ENCODE measurements around the gene HDGF. TPM values are rescaled to one million over a fixed set of nuclear protein-coding genes. Genes with fewer than 3 reads are reported as not detected.
A peak's percentile ranks its signal among the peaks of the same experiment; 100 is the strongest.

HDGF gene
- total RNA-seq: 185 TPM
- long read RNA-seq, transcript HDGF-201 (6 exons, 2,380 nt): major isoform, 363 of 450 reads
- long read RNA-seq, partial matches to known transcripts: 49 of 450 reads
- long read RNA-seq, other reads (novel, unspliced or antisense): 29 of 450 reads

DNA sequence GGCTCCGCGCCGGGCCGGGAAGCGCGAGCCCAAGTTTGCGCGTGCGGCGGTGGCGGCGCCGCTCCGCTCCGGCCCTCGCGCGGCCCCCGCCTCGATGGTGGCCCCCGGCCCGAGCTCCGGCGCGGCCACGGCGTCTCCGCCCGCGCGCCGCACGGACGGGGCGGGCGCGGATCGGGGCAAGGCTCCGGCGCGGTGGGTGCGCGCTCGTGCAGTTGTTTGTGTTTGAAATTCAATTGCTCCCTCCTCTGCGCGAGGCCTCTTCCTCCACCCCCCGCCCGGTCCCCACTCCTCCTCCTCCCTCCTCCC lies at the start of gene HDGF:
TSS of gene HDGF (minus strand) at position 225 of the 306 bp plus-strand sequence. CDS start 246 bp downstream, outside the sequence.
- DNase-seq (no peak), ATAC-seq (ENCODE audit: poor library complexity) (no peak)
- intact Hi-C loops (cut with DNase I): no loop called here

DNA sequence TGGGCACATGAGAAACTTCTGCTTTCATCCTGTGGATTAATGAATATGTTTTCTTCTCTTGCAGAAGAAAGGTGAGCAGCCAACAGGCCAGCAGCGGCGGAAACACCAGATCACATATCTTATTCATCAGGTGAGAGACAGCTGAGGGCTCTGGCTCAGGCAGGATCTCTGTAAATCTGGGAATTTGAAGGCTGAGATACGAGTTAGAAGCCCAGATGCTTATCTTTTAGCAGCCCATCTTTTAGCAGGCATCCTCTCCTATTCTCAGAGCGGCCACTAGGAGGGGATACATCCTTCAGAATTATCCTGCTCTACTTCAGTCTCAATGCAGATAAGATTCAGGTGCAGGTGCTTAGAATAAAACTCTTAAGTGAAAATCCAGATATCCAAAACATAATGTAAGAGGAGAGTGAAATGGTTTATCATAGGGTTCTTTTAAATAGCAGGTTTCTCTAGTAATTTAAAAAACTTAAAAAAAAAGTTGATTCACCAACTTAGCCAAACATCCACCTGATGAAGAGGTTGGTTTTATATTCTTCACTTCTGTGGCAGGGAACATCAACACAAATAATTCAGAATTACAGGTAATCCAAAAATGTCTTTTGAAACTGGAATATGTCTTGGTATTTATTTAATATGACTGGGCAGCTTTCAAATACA lies 45.9 kb upstream of the HDGF start:
- DNase-seq: no peak
- intact Hi-C loops (cut with DNase I): no loop called here
- no peak for ATAC-seq (ENCODE audit: poor library complexity)

DNA sequence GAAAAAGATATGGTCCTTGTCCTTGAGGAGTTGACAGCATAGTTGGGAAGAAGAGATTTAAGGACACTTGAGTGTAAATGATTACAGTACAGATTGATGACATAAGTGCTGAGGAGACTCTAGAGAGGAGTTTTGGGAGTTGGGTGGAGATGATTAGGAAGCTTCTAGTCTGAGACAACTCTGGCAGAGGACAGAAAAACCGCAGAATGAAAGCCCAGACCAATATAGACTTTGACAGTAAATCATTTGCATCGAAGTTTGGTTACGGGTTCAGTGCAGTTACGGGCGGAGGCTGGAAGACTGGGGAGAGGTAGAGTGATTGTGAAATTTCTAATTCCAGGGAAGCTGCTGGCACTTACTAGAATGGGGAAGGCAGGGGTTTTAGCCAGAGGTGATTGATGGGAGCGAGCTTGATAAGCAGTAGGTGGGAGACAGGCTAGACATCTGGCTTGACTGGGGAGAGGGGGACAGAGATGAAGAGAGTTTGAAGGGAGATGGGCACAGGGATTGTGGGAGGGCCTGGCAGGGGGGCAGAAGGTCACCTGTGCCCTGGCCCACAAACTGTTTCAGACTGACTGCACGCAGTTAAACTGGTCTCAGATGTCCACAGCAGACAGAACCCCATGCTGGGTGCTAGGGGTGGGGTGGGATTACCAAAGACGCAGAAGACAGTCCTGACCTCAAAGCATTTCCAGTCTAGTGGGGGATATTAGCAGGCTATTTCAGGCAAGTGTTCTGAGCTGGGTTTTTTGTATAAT lies 45.0 kb upstream of the HDGF start:
- DNase-seq: no peak
- intact Hi-C loops (cut with DNase I): no loop called here
- ATAC-seq (ENCODE audit: poor library complexity): no peak

DNA sequence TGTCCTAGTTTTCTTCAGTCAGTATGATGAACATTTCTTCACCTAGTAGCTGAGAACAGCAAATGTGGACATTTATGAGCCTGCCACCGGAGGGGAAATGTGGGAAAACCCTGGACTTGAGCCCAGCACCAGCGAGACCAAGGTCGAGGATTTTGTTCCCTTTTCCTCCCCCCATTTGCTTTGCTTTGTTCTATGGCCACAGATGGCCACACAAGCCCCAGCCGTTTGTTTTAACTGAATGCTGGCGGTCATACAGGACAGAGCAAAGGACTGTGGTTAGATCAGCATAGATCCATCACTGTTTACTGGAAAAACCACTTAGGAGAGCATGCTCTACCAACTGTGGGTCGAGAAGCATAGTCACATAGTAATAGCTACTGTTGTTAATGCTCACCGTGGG lies 44.3 kb upstream of the HDGF start:
- DNase-seq (no peak), ATAC-seq (ENCODE audit: poor library complexity) (no peak)
- intact Hi-C loops (cut with DNase I): no loop called here

DNA sequence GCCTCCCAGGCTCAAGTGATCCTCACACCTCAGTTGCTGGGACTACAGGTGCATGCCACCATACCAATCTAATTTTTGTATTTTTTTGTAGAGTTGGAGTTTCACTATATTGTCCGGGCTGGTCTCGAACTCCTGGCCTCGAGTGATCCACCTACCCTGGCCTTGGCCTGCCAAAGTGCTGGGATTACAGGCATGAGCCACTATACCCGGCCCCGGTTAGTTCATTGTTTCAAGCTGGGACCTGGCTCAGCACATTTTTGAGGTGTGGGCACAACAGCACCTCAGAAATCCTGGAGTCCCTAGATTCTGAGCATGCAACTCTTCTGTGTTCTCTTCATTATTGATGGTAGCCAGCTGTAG lies 43.9 kb upstream of the HDGF start:
- intact Hi-C loops (cut with DNase I): no loop called here
- no peak for DNase-seq
- no peak for ATAC-seq (ENCODE audit: poor library complexity)

DNA sequence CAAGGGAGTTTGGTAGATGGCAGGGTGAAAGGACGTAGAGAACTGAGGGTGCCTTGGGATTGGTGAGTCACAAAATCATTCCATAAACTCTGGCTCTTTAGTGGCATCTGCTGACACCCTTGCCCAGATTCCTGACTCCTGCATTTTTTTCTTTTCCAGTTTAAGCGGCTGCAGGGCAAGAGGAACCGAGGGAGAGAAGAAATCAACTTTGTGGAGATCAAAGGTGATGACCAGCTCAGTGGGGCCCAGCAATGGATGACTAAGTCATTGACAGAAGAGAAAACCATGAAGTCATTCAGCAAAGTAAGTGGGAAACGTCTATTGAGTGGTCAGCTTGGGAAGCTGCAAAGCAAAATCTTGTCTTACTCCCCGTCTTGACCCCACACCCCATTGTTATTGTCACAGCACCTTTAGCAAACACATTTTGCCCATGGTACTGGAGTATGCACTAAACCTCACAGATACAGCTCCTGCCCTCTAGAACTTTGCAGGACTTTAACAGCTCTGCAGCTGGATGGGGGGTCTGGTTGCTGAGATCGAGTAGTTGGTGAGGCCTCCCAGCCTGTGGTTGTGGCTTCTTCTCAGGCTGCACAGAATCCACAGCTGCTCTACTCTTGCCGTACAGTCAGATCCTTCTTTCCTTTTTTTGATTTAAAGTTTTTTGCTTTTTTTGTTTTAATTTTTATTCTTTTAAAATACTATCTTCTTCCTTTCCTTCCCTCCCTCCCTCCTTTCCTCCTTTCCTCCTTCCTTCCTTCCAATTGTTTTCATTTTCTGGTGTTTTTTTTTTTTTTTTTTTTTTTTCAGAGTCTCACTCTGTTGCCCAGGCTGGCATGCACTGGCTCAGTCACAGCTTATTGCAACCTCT lies 43.3 kb upstream of the HDGF start:
- intact Hi-C loops (cut with DNase I): no loop called here
- no peak for ATAC-seq (ENCODE audit: poor library complexity)
- no peak for DNase-seq

DNA sequence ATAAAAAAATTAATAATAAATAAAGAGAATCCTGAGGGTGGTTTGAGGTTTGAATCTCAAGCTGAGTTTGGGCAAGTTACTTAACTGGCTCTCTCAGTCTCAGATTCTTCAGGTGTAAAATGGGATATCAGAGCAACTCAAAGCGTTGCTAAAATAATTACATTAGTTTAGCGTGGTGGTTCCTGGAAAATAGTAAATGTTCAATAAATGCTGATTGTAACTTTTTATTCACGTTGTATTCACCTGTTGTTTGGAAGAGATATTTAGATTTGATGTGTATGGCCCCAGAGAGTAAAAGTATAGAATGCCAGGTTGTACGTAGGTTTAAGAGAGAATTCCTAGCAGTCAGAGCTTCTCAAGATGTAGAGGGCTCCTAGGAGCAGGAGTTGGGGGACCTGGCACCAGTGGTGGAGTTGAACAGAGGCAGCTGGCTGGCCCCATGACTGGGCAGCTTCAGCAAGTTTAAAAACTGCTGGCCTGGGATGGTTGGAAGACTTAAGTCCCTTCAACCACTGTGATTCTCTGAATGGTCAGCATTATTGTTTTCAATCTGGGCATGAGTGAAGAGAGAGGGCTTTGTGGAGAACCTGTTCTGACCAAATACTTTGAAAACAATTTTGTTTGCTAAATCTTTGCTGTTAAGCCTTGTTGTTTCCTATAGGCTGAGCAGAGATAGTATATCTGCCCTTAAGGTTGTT lies 38.3 kb upstream of the HDGF start:
- ATAC-seq (ENCODE audit: poor library complexity): no peak
- DNase-seq: no peak
- intact Hi-C loops (cut with DNase I): no loop called here

DNA sequence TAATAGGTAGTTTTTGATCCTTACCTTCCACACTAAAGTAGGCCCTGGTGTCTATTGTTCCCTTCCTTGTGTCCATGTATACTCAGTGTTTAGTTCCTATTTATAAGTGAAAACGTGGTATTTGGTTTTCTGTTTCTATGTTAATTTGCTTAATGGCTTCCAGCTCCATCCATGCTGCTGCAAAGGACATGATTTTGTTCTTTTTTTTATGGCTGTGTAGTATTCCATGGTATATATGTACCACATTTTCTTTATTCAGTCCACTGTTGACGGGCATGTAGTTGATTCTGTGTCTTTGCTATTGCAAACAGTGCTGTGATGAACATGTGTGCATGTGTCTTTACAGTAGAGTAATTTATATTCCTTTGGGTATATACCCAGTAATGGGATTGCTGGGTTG lies 36.7 kb upstream of the HDGF start:
- intact Hi-C loops (cut with DNase I): no loop called here
- DNase-seq (no peak), ATAC-seq (ENCODE audit: poor library complexity) (no peak)

DNA sequence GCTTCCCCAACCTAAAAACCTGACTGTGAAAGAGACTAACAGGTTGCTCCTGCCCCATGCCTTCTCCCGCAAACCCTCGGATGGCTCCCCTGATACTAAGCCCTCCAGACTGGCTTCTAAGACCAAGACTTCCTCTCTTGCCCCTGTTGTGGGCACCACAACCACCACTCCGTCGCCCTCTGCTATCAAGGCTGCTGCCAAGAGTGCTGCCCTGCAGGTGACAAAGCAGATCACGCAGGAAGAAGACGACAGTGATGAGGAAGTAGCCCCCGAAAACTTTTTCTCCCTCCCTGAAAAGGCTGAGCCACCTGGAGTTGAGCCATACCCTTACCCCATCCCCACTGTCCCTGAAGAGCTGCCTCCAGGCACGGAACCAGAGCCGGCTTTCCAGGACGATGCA lies 35.2 kb upstream of the HDGF start:
- ATAC-seq (ENCODE audit: poor library complexity) (no peak), DNase-seq (no peak)
- intact Hi-C loops (cut with DNase I): no loop called here

DNA sequence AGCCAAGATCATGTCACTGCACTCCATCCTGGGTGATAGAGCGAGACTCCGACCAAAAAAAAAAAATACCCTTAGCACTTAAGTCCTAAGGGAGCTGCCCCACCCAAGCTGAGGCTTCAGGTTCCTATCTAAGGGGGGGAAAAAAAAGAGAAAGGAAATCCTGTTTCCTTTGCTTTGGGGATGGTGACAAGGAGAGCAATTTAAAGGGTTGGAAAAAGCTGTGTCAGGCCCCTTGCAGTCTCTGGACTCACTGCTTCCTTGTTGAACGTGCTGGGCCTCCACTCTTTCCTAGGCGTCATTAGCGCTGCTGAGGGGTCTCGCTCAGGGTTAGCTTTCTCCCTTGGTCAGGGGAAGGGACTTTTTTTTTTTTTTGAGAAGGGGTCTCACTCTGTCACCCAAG lies 34.0 kb upstream of the HDGF start:
- ATAC-seq (ENCODE audit: poor library complexity) (no peak), DNase-seq (no peak)
- intact Hi-C loops (cut with DNase I): no loop called here

DNA sequence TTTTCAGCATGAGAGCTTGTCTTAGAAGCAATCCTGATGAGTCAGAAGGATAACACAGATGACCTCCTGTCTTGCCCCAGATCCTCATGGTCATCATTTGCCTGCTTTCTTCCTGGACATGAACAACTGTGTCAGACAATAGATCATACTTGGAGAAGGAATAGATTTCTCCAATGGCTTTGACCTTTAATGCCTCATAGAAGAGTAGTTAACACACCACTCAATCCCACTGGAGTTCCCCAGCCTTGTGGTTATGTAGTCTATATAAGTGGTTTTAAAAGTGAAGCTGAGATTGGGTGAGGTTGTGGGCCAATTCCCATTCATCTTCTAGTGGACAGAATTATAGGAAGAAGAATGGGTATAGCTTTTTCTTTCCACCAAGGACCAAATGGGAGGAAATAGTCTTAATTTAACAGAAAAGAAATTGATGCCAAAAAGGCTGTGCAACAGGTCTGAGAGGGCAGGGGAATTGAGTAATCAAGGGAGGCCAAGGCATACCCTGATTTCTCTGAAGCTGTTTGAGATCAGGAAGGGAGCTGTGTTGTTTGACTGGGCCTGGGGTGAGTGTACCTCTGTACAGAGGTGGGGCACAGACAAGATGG lies 30.2 kb upstream of the HDGF start:
- no peak for DNase-seq
- intact Hi-C loops (cut with DNase I): no loop called here
- no peak for ATAC-seq (ENCODE audit: poor library complexity)

DNA sequence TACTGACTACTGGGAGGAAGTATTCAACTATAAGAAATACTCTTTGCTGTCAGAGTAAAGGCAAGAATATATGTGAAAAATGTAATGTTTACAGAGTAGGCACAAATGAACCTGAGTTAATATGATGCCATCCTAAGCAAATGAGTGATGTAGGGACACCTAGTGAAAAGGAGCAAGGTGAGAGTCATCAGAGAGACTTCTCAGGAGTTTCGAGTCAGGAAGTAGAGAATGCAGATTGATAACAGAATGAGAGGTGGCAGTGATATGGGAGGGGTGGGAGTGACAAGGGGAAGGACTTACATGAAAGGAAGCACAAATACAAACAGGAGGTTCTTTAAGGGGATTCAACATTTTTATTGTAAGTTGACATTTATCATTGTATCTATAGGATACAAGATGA lies 26.1 kb upstream of the HDGF start:
- intact Hi-C loops (cut with DNase I): no loop called here
- no peak for DNase-seq
- no peak for ATAC-seq (ENCODE audit: poor library complexity)

DNA sequence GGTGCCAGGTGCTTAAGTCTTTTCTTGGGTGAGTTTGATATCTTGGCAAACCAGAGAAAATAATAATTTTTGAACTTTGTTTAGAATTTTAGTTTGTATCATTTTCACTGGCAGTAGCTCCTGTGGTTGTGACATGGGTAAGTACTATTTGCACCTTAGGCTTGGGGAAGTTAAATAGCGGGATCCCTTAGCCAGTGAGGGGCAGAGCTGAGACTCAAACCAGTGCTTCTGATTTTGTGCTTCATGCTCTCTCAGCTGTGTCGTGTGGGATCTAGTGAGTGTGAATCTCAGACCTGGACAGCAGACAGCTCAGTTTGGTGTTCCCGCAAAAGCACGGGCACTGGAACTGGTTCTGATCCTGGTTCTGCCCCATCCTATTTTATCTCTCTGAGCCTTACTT lies 25.5 kb upstream of the HDGF start:
- DNase-seq: no peak
- no peak for ATAC-seq (ENCODE audit: poor library complexity)
- intact Hi-C loops (cut with DNase I): no loop called here

DNA sequence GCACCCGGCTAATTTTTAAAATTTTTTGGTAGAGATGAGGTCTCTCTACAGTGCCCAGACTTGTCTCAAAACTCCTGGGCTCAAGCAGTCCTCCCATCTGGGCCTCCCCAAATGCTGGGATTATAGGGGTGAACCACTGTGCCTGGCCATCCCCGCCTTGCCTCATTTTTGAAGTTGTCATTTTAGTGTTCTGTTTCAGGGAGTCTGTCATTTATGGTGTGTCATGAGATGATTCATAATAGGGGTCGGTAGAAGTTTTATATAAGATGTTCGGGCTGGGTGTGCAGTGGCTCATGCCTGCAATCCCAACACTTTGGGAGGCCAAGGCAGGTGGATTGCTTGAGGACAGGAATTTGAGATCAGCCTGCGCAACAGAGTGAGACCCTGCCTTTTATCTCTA lies 24.3 kb upstream of the HDGF start:
- intact Hi-C loops (cut with DNase I): no loop called here
- ATAC-seq (ENCODE audit: poor library complexity) (no peak), DNase-seq (no peak)

DNA sequence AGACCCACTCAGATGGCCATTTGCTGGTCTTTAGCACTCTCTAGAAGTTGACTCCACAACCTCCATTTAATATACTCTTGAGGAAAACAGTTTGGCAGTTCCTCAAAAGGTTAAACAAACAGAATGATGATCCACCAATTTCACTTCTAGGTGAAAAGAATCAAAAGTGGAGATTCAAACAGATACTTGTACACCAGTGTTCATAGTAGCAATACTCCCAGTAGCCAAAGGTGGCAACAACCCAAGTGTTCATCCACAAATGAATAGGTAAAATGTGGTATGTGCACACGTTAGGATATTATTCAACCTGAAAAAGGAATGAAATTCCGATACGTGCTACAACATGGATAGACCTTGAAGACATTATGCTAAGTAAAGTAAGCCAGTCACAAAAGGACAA lies 22.1 kb upstream of the HDGF start:
- intact Hi-C loops (cut with DNase I): no loop called here
- ATAC-seq (ENCODE audit: poor library complexity): no peak
- DNase-seq: no peak

DNA sequence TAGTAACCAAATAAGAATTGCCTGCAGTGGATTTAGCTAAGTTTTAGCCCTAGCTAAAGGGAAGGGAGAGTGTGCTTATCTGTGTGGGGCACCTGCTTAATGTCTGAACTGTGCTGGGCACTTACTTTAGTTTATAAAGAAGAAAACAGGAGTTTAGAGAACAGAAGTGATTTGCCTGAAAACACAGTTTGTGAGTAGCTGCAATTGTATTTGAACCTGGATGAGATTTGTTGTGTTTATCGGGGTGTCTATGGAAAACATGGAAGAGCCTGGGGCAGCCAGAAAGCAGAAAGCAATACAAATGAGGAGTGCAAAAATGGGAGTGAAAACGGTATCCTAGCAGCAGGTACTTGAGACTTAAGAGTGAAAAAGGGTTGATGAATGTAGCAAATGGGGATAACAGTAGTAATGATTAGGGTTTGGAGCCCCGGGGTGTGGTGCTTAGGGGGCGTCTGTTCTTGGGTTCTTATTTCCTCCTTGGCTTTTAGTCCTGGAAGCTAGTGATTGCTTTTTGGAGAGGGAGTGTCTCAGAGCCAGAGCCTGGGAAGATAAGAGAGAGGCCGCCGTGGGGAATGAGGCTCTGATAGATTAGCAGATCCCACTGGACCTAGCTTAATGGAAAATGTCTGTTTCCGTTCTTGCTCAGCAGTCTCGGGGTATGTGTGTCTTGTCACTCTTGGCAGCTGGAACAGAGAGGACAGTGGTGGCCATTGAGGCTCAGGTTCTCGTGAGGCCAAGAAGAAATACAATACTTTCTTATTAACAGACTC lies 21.4 kb upstream of the HDGF start:
- ATAC-seq (ENCODE audit: poor library complexity): peak; percentile 65
- intact Hi-C loops (cut with DNase I): no loop called here

DNA sequence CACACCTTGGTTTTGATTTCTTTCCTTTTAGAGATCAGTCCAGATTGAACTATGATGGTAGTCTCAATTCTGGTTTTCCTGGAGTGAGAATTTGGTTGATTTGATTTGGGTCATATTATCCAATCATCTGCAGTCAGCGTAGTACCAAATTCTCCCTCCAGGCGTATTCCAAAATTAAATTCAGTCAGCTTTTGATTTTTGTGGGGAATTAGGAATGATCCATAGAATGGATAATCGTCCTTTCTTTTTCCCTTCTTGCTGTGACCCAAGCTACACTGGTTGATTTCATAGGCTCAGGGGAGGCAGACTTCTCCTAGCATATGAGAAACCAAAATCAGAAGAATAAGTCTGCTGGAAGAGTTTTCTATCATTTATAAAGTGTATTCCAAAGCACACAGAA lies 20.7 kb upstream of the HDGF start:
- intact Hi-C loops (cut with DNase I): no loop called here
- no peak for DNase-seq
- no peak for ATAC-seq (ENCODE audit: poor library complexity)

More for the DNA sequence above, 21.4 kb upstream of the HDGF start:
- DNase-seq: peak; percentile 48

Measured in Right ventricle myocardium superior (tissue), 1 donor.